HS-27A (cell line): Measurements from ENCODE around the gene IRF2BPL.

Experiments
- DNase-seq: peaks from one replicate; pipeline ENCODE4 v3.0.0-alpha.2; 2012; ENCODE audit warnings: low read depth, missing footprints

IRF2BPL gene

GRCh38 chr14:77011245-77011644 lies 17.3 kb downstream of the IRF2BPL start:
- DNase-seq, result no peak

- no peak for DNase-seq
These were observed 19.5 kb downstream of the IRF2BPL start for GRCh38 chr14:77009014-77009413.

- DNase-seq, result no peak
These were observed 20.0 kb downstream of the IRF2BPL start for GRCh38 chr14:77008541-77008940.

GRCh38 chr14:77007975-77008421 lies 20.5 kb downstream of the IRF2BPL start:
- no peak for DNase-seq

- DNase-seq, result no peak
These were observed 21.1 kb downstream of the IRF2BPL start for GRCh38 chr14:77007183-77007974.

- DNase-seq, result no peak
These were observed 22.4 kb downstream of the IRF2BPL start for GRCh38 chr14:77006132-77006531.

GRCh38 chr14:77005559-77005958 lies 22.9 kb downstream of the IRF2BPL start:
- no peak for DNase-seq

GRCh38 chr14:77004711-77005460 lies 23.6 kb downstream of the IRF2BPL start:
- DNase-seq, result no peak

GRCh38 chr14:77003960-77004710 lies 24.4 kb downstream of the IRF2BPL start:
- no peak for DNase-seq

GRCh38 chr14:77002889-77003288 lies 25.6 kb downstream of the IRF2BPL start:
- no peak for DNase-seq

- DNase-seq, result no peak
These were observed 26.2 kb downstream of the IRF2BPL start for GRCh38 chr14:77002335-77002734.

- DNase-seq, result no peak
These were observed 27.9 kb downstream of the IRF2BPL start for GRCh38 chr14:77000340-77001270.

- no peak for DNase-seq
These were observed 29.6 kb downstream of the IRF2BPL start for GRCh38 chr14:76998910-76999309.

GRCh38 chr14:76997257-76997970 lies 31.1 kb downstream of the IRF2BPL start:
- no peak for DNase-seq

GRCh38 chr14:76996563-76997146 lies 31.9 kb downstream of the IRF2BPL start:
- DNase-seq, result no peak

GRCh38 chr14:76995279-76996035 lies 33.1 kb downstream of the IRF2BPL start:
- no peak for DNase-seq

- no peak for DNase-seq
These were observed 34.8 kb downstream of the IRF2BPL start for GRCh38 chr14:76993752-76994151.

- DNase-seq, result no peak
These were observed 38.4 kb downstream of the IRF2BPL start for GRCh38 chr14:76990084-76990483.

- DNase-seq, result no peak
These were observed 40.5 kb downstream of the IRF2BPL start for GRCh38 chr14:76987956-76988520.
